PFSK-1 (cell line): ENCODE measurements around the gene XPR1.

Experiments used
- FOXP2 ChIP-seq: optimal IDR thresholded peaks from 2 replicates; pipeline ENCODE3; 2011; ENCODE audit warnings: borderline replicate concordance, control low read depth, inconsistent platforms; ENCODE audit not compliant: insufficient read depth; ENCODE audit errors: extremely low read length, extremely low read depth
- POLR2AphosphoS5 ChIP-seq: IDR thresholded peaks from 2 replicates; pipeline ENCODE4 v1.6.1; 2012; ENCODE audit warnings: low read depth, mild to moderate bottlenecking, control low read depth, low read length, moderate library complexity
- SIN3A ChIP-seq: IDR thresholded peaks from 2 replicates; pipeline ENCODE4 v1.6.1; 2012; ENCODE audit warnings: mild to moderate bottlenecking, low read length, moderate library complexity, borderline replicate concordance; ENCODE audit not compliant: insufficient read depth
- TAF1 ChIP-seq: IDR thresholded peaks from 2 replicates; pipeline ENCODE4 v1.6.1; 2012; ENCODE audit warnings: low read length, control low read depth, borderline replicate concordance; ENCODE audit not compliant: insufficient read depth
- TF ChIP-seq, protein P1 (sequence below), 2 experiments: IDR thresholded peaks; 2 replicates each; pipeline versions ENCODE4 v1.6.1 to v1.8.0; 2011 to 2012; ENCODE audit warnings: low read depth in 2 of 2, low read length in 2 of 2, control low read depth in 1 of 2, inconsistent platforms in 1 of 2, mild to moderate bottlenecking in 1 of 2, moderate library complexity in 1 of 2; ENCODE audit not compliant: insufficient read depth in 1 of 2

XPR1 gene

DNA sequence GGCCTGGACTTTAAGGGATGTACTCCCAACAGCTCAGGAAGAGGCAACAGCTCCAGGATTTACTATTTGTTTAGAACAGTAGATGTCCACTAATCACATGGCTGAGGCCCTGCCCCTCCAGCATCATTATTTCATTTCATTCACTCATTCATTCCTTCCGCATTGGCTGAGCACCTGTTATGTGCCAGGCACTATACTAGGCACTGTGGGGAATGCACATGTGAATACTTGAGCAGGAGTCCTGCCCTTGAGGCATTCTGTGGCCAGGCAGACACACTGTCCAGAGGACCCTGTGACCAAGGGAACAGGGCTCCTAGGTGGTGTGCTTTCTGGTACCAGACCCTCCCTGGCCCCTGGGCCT, 305.2 kb downstream of the XPR1 start:
- TF ChIP-seq POLR2AphosphoS5, result no peak
- TF ChIP-seq, protein P1, sequence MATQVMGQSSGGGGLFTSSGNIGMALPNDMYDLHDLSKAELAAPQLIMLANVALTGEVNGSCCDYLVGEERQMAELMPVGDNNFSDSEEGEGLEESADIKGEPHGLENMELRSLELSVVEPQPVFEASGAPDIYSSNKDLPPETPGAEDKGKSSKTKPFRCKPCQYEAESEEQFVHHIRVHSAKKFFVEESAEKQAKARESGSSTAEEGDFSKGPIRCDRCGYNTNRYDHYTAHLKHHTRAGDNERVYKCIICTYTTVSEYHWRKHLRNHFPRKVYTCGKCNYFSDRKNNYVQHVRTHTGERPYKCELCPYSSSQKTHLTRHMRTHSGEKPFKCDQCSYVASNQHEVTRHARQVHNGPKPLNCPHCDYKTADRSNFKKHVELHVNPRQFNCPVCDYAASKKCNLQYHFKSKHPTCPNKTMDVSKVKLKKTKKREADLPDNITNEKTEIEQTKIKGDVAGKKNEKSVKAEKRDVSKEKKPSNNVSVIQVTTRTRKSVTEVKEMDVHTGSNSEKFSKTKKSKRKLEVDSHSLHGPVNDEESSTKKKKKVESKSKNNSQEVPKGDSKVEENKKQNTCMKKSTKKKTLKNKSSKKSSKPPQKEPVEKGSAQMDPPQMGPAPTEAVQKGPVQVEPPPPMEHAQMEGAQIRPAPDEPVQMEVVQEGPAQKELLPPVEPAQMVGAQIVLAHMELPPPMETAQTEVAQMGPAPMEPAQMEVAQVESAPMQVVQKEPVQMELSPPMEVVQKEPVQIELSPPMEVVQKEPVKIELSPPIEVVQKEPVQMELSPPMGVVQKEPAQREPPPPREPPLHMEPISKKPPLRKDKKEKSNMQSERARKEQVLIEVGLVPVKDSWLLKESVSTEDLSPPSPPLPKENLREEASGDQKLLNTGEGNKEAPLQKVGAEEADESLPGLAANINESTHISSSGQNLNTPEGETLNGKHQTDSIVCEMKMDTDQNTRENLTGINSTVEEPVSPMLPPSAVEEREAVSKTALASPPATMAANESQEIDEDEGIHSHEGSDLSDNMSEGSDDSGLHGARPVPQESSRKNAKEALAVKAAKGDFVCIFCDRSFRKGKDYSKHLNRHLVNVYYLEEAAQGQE (IDR thresholded peaks at IDR 0.05; ENCODE audit: insufficient read depth in 1 of 2, low read depth in 2 of 2, low read length in 2 of 2), result no peak
- no peak for TF ChIP-seq SIN3A
- TF ChIP-seq TAF1, result no peak
- TF ChIP-seq FOXP2, result no peak

DNA sequence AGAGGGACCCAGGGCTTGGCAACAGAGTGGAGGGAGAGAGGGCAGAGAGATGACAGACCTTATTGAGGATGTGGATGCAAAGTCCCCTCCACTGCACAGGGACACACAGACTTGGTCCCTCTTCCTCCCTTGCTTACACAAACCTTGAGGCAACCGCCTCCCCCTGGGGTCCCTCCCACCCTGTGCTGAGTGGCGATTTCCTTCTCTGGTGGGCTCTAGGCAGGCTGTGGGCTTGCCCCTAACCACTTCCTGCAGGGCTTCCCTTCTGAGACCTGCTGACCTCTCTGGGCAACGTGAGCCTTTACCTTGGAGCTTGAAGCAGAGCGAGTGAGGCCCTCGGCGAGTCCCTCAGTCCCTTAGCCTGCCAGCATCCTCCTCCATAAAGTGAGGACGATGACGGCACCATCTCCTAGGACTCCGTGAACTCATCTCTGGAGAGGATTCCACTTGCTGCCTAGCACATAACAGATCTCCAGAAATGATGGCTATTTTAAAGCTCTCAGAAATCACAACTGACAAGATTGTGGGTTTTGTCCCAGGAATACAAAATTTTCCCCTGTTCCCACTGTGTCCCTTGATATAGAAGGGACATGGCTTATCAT, 305.9 kb downstream of the XPR1 start:
- TF ChIP-seq SIN3A (no peak), POLR2AphosphoS5 (no peak), TAF1 (no peak), FOXP2 (no peak)
- TF ChIP-seq, protein P1 (IDR thresholded peaks at IDR 0.05; ENCODE audit: insufficient read depth in 1 of 2, low read depth in 2 of 2, low read length in 2 of 2), result no peak

DNA sequence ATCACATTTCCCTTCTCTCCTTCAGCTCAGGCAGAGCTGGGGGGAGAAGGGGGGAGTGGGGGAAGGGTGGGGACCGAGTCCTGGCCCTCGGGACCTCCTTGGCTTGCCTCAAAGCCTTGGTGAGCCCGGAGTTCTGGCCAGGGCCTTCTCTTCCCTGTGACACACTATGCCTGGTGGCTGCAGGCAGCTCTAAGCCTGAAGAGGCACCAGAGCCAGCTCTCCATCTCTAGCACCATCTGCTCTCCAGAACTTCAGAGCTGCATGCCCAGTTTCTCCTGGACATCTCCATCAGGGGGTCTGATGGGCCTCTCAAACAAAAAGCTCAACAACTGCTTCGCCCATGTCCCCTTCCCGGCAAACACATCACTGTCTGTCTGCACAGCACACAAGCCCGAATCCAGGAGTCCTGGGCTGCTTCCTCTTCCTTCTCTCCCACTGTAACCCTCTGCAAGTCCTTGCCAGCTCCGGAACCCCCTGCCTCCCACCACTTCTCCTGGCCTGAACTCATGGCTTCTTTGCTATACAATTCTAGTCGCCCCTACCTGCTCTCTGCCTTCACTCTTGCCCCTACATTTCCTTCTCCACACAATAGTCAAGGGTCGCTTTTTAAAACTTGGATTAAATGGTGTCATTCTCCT, 307.4 kb downstream of the XPR1 start:
- TF ChIP-seq POLR2AphosphoS5, result no peak

DNA sequence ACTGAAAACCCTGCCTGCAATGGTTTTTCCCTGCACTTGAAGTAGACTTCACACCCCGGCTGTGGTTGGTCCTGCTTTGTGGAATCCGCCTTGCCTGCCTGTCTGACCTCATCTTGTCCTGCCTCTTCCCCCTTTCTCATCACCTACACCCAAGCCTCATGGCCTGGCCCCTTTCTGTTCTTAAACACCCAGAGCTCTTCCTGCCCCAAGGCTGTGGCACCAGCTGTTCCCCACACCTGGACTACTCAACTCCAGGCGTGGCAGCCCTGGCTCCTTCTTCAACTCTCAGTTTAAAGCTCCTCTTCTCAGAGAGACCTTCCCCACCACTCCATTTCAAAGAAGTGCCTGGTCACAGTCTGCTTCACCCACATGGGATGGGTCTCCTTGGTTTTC, 307.9 kb downstream of the XPR1 start:
- no peak for TF ChIP-seq FOXP2
- TF ChIP-seq, protein P1 (IDR thresholded peaks at IDR 0.05; ENCODE audit: insufficient read depth in 1 of 2, low read depth in 2 of 2, low read length in 2 of 2), result no peak
- TF ChIP-seq POLR2AphosphoS5, result no peak
- no peak for TF ChIP-seq TAF1
- no peak for TF ChIP-seq SIN3A
